ENCODE data around the gene NR1H3.
"Not testable (repeated sequence)": the region's sequence is repeated elsewhere in the genome, so short reads cannot be mapped to it uniquely, and the experiment has no call there.

The NR1H3 gene

GRCh38 chr11:47257517-47258316 lies at the start of gene NR1H3:
Gene NR1H3, plus strand, starts transcription at chr11:47257996. Its CDS starts 1,221 bp downstream, at chr11:47259217.
- DNase-seq = peak; percentile 8

GRCh38 chr11:47208008-47208552 lies 49.7 kb upstream of the NR1H3 start:
- DNase-seq = not testable (repeated sequence)

GRCh38 chr11:47208628-47209027 lies 49.2 kb upstream of the NR1H3 start:
- DNase-seq = no peak

GRCh38 chr11:47212938-47213337 lies 44.9 kb upstream of the NR1H3 start:
- no peak for DNase-seq

- peak; percentile 95 for DNase-seq
Observed at GRCh38 chr11:47213950-47214565, 43.7 kb upstream of the NR1H3 start.

GRCh38 chr11:47215366-47215910 lies 42.4 kb upstream of the NR1H3 start:
- DNase-seq = peak; percentile 81

GRCh38 chr11:47216121-47216798 lies 41.5 kb upstream of the NR1H3 start:
- no peak for DNase-seq

- no peak for DNase-seq
Observed at GRCh38 chr11:47220401-47220821, 37.4 kb upstream of the NR1H3 start.

- DNase-seq = no peak
Observed at GRCh38 chr11:47222696-47223095, 35.1 kb upstream of the NR1H3 start.

GRCh38 chr11:47225552-47226400 lies 32.0 kb upstream of the NR1H3 start:
- no peak for DNase-seq

- DNase-seq = no peak
Observed at GRCh38 chr11:47229161-47229560, 28.6 kb upstream of the NR1H3 start.

GRCh38 chr11:47233051-47233450 lies 24.7 kb upstream of the NR1H3 start:
- no peak for DNase-seq

- peak; percentile 72 for DNase-seq
Observed at GRCh38 chr11:47233989-47234668, 23.7 kb upstream of the NR1H3 start.

- peak; percentile 74 for DNase-seq
Observed at GRCh38 chr11:47234669-47235100, 23.1 kb upstream of the NR1H3 start.

- no peak for DNase-seq
Observed at GRCh38 chr11:47235163-47235562, 22.6 kb upstream of the NR1H3 start.

GRCh38 chr11:47236482-47236881 lies 21.3 kb upstream of the NR1H3 start:
- peak; percentile 82 for DNase-seq

GRCh38 chr11:47239852-47240251 lies 17.9 kb upstream of the NR1H3 start:
- no peak for DNase-seq

GRCh38 chr11:47241841-47242301 lies 15.9 kb upstream of the NR1H3 start:
- DNase-seq = no peak

- no peak for DNase-seq
Observed at GRCh38 chr11:47242596-47243192, 15.1 kb upstream of the NR1H3 start.

- peak; percentile 68 for DNase-seq
Observed at GRCh38 chr11:47243454-47243853, 14.3 kb upstream of the NR1H3 start.

Measured in DMS53 (cell line).